ENCODE measurements around the gene CNKSR2. TPM values are rescaled to one million over a fixed set of nuclear protein-coding genes. Genes with fewer than 3 reads are reported as not detected.

CNKSR2 gene
- total RNA-seq, 2 experiments from 2014 or later = 2.9 to 3.8 TPM

- Mint-ChIP-seq H3K36me3 (ENCODE audit: low read depth) (peaks cover 2% of the 10 kb centered on the region), H3K9me3 (no peaks in the 10 kb centered on the region), H3K4me3 (no peak overlapping the region), H3K27me3 (peaks cover 6% of the 10 kb centered on the region), H3K4me1 (peaks cover 4% of the 10 kb centered on the region), H3K27ac (no peak overlapping the region)
- CTCF ChIA-PET = no interaction called here
- DNase-seq = no peak
- POLR2A ChIA-PET = no interaction called here
Observed at GRCh38 chrX:21655901-21656586, 281.8 kb downstream of the CNKSR2 start.

- ChIA-PET POLR2A (no interaction called here), CTCF (no interaction called here)
- Mint-ChIP-seq H3K36me3 (ENCODE audit: low read depth) (peaks cover 2% of the 10 kb centered on the region), H3K27ac (no peak overlapping the region), H3K9me3 (no peaks in the 10 kb centered on the region), H3K4me3 (no peak overlapping the region), H3K4me1 (peaks cover 4% of the 10 kb centered on the region), H3K27me3 (peaks cover 6% of the 10 kb centered on the region)
- no peak for DNase-seq
Observed at GRCh38 chrX:21656587-21657317, 282.5 kb downstream of the CNKSR2 start.

GRCh38 chrX:21657318-21658151, 283.3 kb downstream of the CNKSR2 start:
- H3K27ac Mint-ChIP-seq = no peak overlapping the region
- peaks cover 6% of the 10 kb centered on the region for H3K27me3 Mint-ChIP-seq
- POLR2A ChIA-PET = no interaction called here
- H3K36me3 Mint-ChIP-seq (ENCODE audit: low read depth) = peaks cover 2% of the 10 kb centered on the region
- peaks cover 4% of the 10 kb centered on the region for H3K4me1 Mint-ChIP-seq
- CTCF ChIA-PET = no interaction called here
- no peak for DNase-seq
- H3K4me3 Mint-ChIP-seq = peak overlapping the region; percentile 44
- no peaks in the 10 kb centered on the region for H3K9me3 Mint-ChIP-seq

GRCh38 chrX:21658152-21658737, 284.0 kb downstream of the CNKSR2 start, which contains the start of gene KLHL34:
KLHL34 (minus strand) TSS chrX:21658330; CDS start chrX:21657788, 542 bp downstream.
- Mint-ChIP-seq H3K27ac (no peak within 1 kb of the TSS), H3K36me3 (ENCODE audit: low read depth) (peaks cover 2% of the 10 kb centered on the region), H3K9me3 (no peaks in the 10 kb centered on the region), H3K27me3 (peaks cover 6% of the 10 kb centered on the region), H3K4me3 (peak within 1 kb of the TSS; percentile 44), H3K4me1 (peaks cover 4% of the 10 kb centered on the region)
- POLR2A ChIA-PET = no interaction called here
- CTCF ChIA-PET = interaction anchor here (0.7 kb wide), 1 partner anchor 222 kb away, joined by 5 read pairs; no protein-coding TSS in a partner anchor
- DNase-seq = no peak

- DNase-seq = no peak
- Mint-ChIP-seq H3K36me3 (ENCODE audit: low read depth) (peaks cover 2% of the 10 kb centered on the region), H3K4me3 (peak overlapping the region; percentile 35), H3K27ac (no peak overlapping the region), H3K4me1 (peaks cover 4% of the 10 kb centered on the region), H3K27me3 (peaks cover 6% of the 10 kb centered on the region), H3K9me3 (no peaks in the 10 kb centered on the region)
- ChIA-PET CTCF (interaction anchor here (0.7 kb wide), 1 partner anchor 222 kb away, joined by 5 read pairs; no protein-coding TSS in a partner anchor), POLR2A (no interaction called here)
Observed at GRCh38 chrX:21658746-21659145, 284.5 kb downstream of the CNKSR2 start.

- ChIA-PET CTCF (no interaction called here), POLR2A (no interaction called here)
- H3K4me1 Mint-ChIP-seq = peaks cover 4% of the 10 kb centered on the region
- peaks cover 2% of the 10 kb centered on the region for H3K36me3 Mint-ChIP-seq (ENCODE audit: low read depth)
- no peak for DNase-seq
- H3K9me3 Mint-ChIP-seq = no peaks in the 10 kb centered on the region
- H3K27me3 Mint-ChIP-seq = peaks cover 6% of the 10 kb centered on the region
- H3K27ac Mint-ChIP-seq = no peak overlapping the region
- peak overlapping the region; percentile 35 for H3K4me3 Mint-ChIP-seq
Observed at GRCh38 chrX:21659320-21659719, 285.1 kb downstream of the CNKSR2 start.

GRCh38 chrX:21660156-21660555, 285.9 kb downstream of the CNKSR2 start:
- peaks cover 2% of the 10 kb centered on the region for H3K36me3 Mint-ChIP-seq (ENCODE audit: low read depth)

GRCh38 chrX:21661316-21661715, 287.1 kb downstream of the CNKSR2 start:
- peaks cover 2% of the 10 kb centered on the region for H3K36me3 Mint-ChIP-seq (ENCODE audit: low read depth)
- ChIA-PET CTCF (no interaction called here), POLR2A (no interaction called here)
- peaks cover 4% of the 10 kb centered on the region for H3K4me1 Mint-ChIP-seq
- no peak overlapping the region for H3K4me3 Mint-ChIP-seq
- DNase-seq = no peak
- no peaks in the 10 kb centered on the region for H3K9me3 Mint-ChIP-seq
- no peak overlapping the region for H3K27ac Mint-ChIP-seq
- peaks cover 6% of the 10 kb centered on the region for H3K27me3 Mint-ChIP-seq

More at GRCh38 chrX:21660156-21660555, 285.9 kb downstream of the CNKSR2 start:
- POLR2A ChIA-PET = no interaction called here
- H3K4me3 Mint-ChIP-seq = no peak overlapping the region
- peaks cover 4% of the 10 kb centered on the region for H3K4me1 Mint-ChIP-seq
- no peak for DNase-seq
- peaks cover 6% of the 10 kb centered on the region for H3K27me3 Mint-ChIP-seq
- CTCF ChIA-PET = no interaction called here
- no peaks in the 10 kb centered on the region for H3K9me3 Mint-ChIP-seq
- no peak overlapping the region for H3K27ac Mint-ChIP-seq

- DNase-seq = no peak
- Mint-ChIP-seq H3K27ac (no peak overlapping the region), H3K27me3 (peaks cover 5% of the 10 kb centered on the region), H3K4me3 (no peak overlapping the region), H3K9me3 (no peaks in the 10 kb centered on the region), H3K36me3 (ENCODE audit: low read depth) (no peaks in the 10 kb centered on the region), H3K4me1 (peaks cover 4% of the 10 kb centered on the region)
- ChIA-PET POLR2A (no interaction called here), CTCF (no interaction called here)
Observed at GRCh38 chrX:21662761-21663160, 288.5 kb downstream of the CNKSR2 start.

- ChIA-PET CTCF (no interaction called here), POLR2A (no interaction called here)
- Mint-ChIP-seq H3K4me3 (no peak overlapping the region), H3K36me3 (ENCODE audit: low read depth) (no peaks in the 10 kb centered on the region), H3K27ac (no peak overlapping the region), H3K27me3 (no peaks in the 10 kb centered on the region), H3K9me3 (no peaks in the 10 kb centered on the region), H3K4me1 (no peaks in the 10 kb centered on the region)
- no peak for DNase-seq
Observed at GRCh38 chrX:21666252-21666651, 292.0 kb downstream of the CNKSR2 start.

- Mint-ChIP-seq H3K9me3 (no peaks in the 10 kb centered on the region), H3K27me3 (no peaks in the 10 kb centered on the region), H3K36me3 (ENCODE audit: low read depth) (no peaks in the 10 kb centered on the region), H3K27ac (no peak overlapping the region), H3K4me1 (no peaks in the 10 kb centered on the region), H3K4me3 (no peak overlapping the region)
- POLR2A ChIA-PET = no interaction called here
- CTCF ChIA-PET = no interaction called here
- DNase-seq = no peak
Observed at GRCh38 chrX:21666679-21667078, 292.5 kb downstream of the CNKSR2 start.

- ChIA-PET POLR2A (no interaction called here), CTCF (no interaction called here)
- H3K27me3 Mint-ChIP-seq = no peaks in the 10 kb centered on the region
- H3K4me3 Mint-ChIP-seq = no peak overlapping the region
- no peaks in the 10 kb centered on the region for H3K9me3 Mint-ChIP-seq
- DNase-seq = no peak
- H3K4me1 Mint-ChIP-seq = no peaks in the 10 kb centered on the region
- H3K36me3 Mint-ChIP-seq (ENCODE audit: low read depth) = no peaks in the 10 kb centered on the region
- H3K27ac Mint-ChIP-seq = no peak overlapping the region
Observed at GRCh38 chrX:21674430-21675186, 300.4 kb downstream of the CNKSR2 start.
